HCT116 (cell line): ENCODE results near the gene ZGPAT. TPM values are rescaled to one million over a fixed set of nuclear protein-coding genes. Genes with fewer than 3 reads are reported as not detected.

Experiments used
- ATAC-seq: fragments of 200-7000 bp; cut with Tn5 transposase; 2 replicates; pipeline ENCODE4 v1.9.1; 2020; ENCODE audit warnings: mild to moderate bottlenecking, moderate library complexity
- BruUV-seq: library from RNA; stranded (reverse); fragments of 400-500 nt; replicated peaks from 2 replicates; lab custom pipeline; 2021; lab: Mats Ljungman, UMichigan
- CTCF ChIA-PET: fragments of 300-600 bp; sonication (Branson Sonifier 250); formaldehyde crosslinking; loops from one replicate; lab custom pipeline; 2021; ENCODE audit warnings: antibody characterized with exemption; lab: Charles Lee
- POLR2A ChIA-PET: fragments of 300-600, 350-600 bp; sonication (Branson Sonifier 250); formaldehyde crosslinking; loops from one replicate; lab custom pipeline; 2021; ENCODE audit warnings: antibody characterized with exemption; lab: Charles Lee
- RAD21 ChIA-PET, 2 experiments: fragments of 300-600 bp; sonication (Branson Sonifier 250); formaldehyde crosslinking; loops; one replicate each; lab custom pipeline; 2023; ENCODE audit warnings: low total read pairs in 2 of 2; ENCODE audit not compliant: uncharacterized antibody in 2 of 2, unreplicated experiment in 2 of 2, low non-redundant PET in 1 of 2; lab: Charles Lee
- DNase-seq: peaks from one replicate; pipeline ENCODE4 v3.0.0-alpha.2; 2010; ENCODE audit warnings: low read depth, low spot score
- H2AFZ ChIP-seq: fragments of 200-600 bp; shearing (Covaris generic), sonication (generic); 2 replicates; pipeline ENCODE4 v1.6.1; 2017; ENCODE audit warnings: low read depth, mixed run types, mixed read lengths, antibody characterized with exemption, low read length; ENCODE audit not compliant: poor library complexity, severe bottlenecking
- H3K27ac ChIP-seq: 2 replicates; pipeline ENCODE4 v1.5.1; 2012; ENCODE audit warnings: low read depth, low read length
- H3K27me3 ChIP-seq: fragments of 200-600 bp; sonication (generic); 2 replicates; pipeline ENCODE4 v1.6.1; 2016; ENCODE audit warnings: mixed run types, low read length, mixed read lengths; ENCODE audit not compliant: insufficient read depth
- H3K36me3 ChIP-seq, 2 experiments: fragments of 200-500 bp in 1 of 2; fragments of 200-600 bp in 1 of 2; sonication (Bioruptor generic) in 1 of 2; sonication (generic) in 1 of 2; 2 replicates each; pipeline versions ENCODE4 v1.5.1 to v1.6.1; 2014 to 2016; ENCODE audit warnings: low read length in 2 of 2, inconsistent platforms in 1 of 2, mixed read lengths in 1 of 2, mixed run types in 1 of 2; ENCODE audit not compliant: insufficient read depth in 2 of 2, control insufficient read depth in 1 of 2
- H3K4me1 ChIP-seq, 2 experiments: fragments of 200-600 bp in 1 of 2; sonication (generic) in 1 of 2; 2 replicates each; pipeline versions ENCODE4 v1.5.1 to v1.6.1; 2012 to 2017; ENCODE audit warnings: low read length in 2 of 2, inconsistent platforms in 1 of 2, mild to moderate bottlenecking in 1 of 2, mixed read lengths in 1 of 2, mixed run types in 1 of 2, moderate library complexity in 1 of 2; ENCODE audit not compliant: insufficient read depth in 2 of 2, control insufficient read depth in 1 of 2
- H3K4me2 ChIP-seq: fragments of 200-600 bp; sonication (generic); 2 replicates; pipeline ENCODE4 v1.6.1; 2017; ENCODE audit warnings: mixed run types, low read length, mixed read lengths
- H3K4me3 ChIP-seq, 2 experiments: fragments of 200-600 bp in 1 of 2; sonication (generic) in 1 of 2; replicated peaks in 1 of 2; 2 replicates each; pipeline ENCODE4 v1.5.1; 2011 to 2016; ENCODE audit warnings: low read length in 2 of 2, control low read depth in 1 of 2, low read depth in 1 of 2, mild to moderate bottlenecking in 1 of 2, mixed read lengths in 1 of 2, mixed run types in 1 of 2
- H3K79me2 ChIP-seq: fragments of 200-600 bp; sonication (generic); 2 replicates; pipeline ENCODE4 v1.6.1; 2017; ENCODE audit warnings: mild to moderate bottlenecking, mixed run types, low read length, moderate library complexity, mixed read lengths; ENCODE audit not compliant: insufficient read depth
- H3K9ac ChIP-seq: fragments of 200-600 bp; sonication (generic); 2 replicates; pipeline ENCODE4 v1.6.1; 2016; ENCODE audit warnings: low read length, mixed read lengths
- H3K9me2 ChIP-seq: fragments of 200-600 bp; sonication (generic), shearing (Covaris generic); 2 replicates; pipeline ENCODE4 v1.6.1; 2017; ENCODE audit warnings: mixed run types, mild to moderate bottlenecking, moderate library complexity; ENCODE audit not compliant: insufficient read depth
- H3K9me3 ChIP-seq, 2 experiments: fragments of 200-500 bp in 1 of 2; fragments of 200-600 bp in 1 of 2; sonication (Bioruptor generic) in 1 of 2; sonication (generic) in 1 of 2; 2 replicates each; pipeline ENCODE4 v1.6.1; 2014 to 2017; ENCODE audit warnings: low read length in 2 of 2, mixed read lengths in 2 of 2, inconsistent platforms in 1 of 2, low read depth in 1 of 2, mild to moderate bottlenecking in 1 of 2, mixed run types in 1 of 2, moderate library complexity in 1 of 2; ENCODE audit not compliant: control insufficient read depth in 1 of 2, insufficient read depth in 1 of 2
- H4K20me1 ChIP-seq: fragments of 200-600 bp; sonication (generic), shearing (Covaris generic); 2 replicates; pipeline ENCODE4 v1.6.1; 2017; ENCODE audit warnings: mixed run types, mild to moderate bottlenecking, moderate library complexity; ENCODE audit not compliant: insufficient read depth
- CBX3 ChIP-seq: IDR thresholded peaks from 2 replicates; pipeline ENCODE4 v1.6.1; 2012; ENCODE audit warnings: low read depth
- CTCF ChIP-seq, 3 experiments: fragments of 200-600 bp in 1 of 3; sonication (generic) in 1 of 3; IDR thresholded peaks in 2 of 3; conservative IDR thresholded peaks in 1 of 3; 2 replicates each; pipeline ENCODE4 v1.5.1; 2012 to 2017; ENCODE audit warnings: low read depth in 2 of 3, low read length in 2 of 3, antibody characterized with exemption in 1 of 3, borderline replicate concordance in 1 of 3, control low read depth in 1 of 3, mild to moderate bottlenecking in 1 of 3, mixed read lengths in 1 of 3, mixed run types in 1 of 3, moderate library complexity in 1 of 3; ENCODE audit not compliant: insufficient read depth in 1 of 3
- ELF1 ChIP-seq: IDR thresholded peaks from 2 replicates; pipeline ENCODE4 v1.6.1; 2012; ENCODE audit warnings: low read depth, borderline replicate concordance
- EZH2 ChIP-seq: fragments of 200-600 bp; sonication (generic); IDR thresholded peaks from 2 replicates; pipeline ENCODE4 v1.6.1; 2017; ENCODE audit warnings: antibody characterized with exemption, mixed run types
- POLR2A ChIP-seq: IDR thresholded peaks from 2 replicates; pipeline ENCODE4 v1.7.0; 2011; ENCODE audit warnings: borderline replicate concordance; ENCODE audit not compliant: insufficient read depth, insufficient read length; ENCODE audit errors: extremely low read depth
- POLR2AphosphoS5 ChIP-seq: IDR thresholded peaks from 2 replicates; pipeline ENCODE4 v1.6.1; 2011; ENCODE audit warnings: mild to moderate bottlenecking, low read depth, low read length, moderate library complexity
- SIN3A ChIP-seq: IDR thresholded peaks from 2 replicates; pipeline ENCODE4 v1.6.1; 2012; ENCODE audit warnings: low read depth
- SP1 ChIP-seq: IDR thresholded peaks from 2 replicates; pipeline ENCODE4 v1.6.1; 2012; ENCODE audit warnings: low read depth
- TCF7L2 ChIP-seq: IDR thresholded peaks from 2 replicates; pipeline ENCODE4 v1.7.0; 2011; ENCODE audit warnings: borderline replicate concordance, inconsistent platforms; ENCODE audit not compliant: insufficient read depth, insufficient read length; ENCODE audit errors: extremely low read depth
- intact Hi-C: fragments of 100-400 bp; cut with micrococcal nuclease; formaldehyde crosslinking; loops from 2 replicates; pipeline ENCODE4 v1.10.0; 2022
- total RNA-seq: library from RNA; stranded (reverse); gene quantifications from one replicate; pipeline ENCODE4 v1.2.1, GENCODE V29; 2021; ENCODE audit not compliant: unreplicated experiment
- TF ChIP-seq, protein P1 (sequence below): IDR thresholded peaks from 2 replicates; pipeline ENCODE4 v1.6.1; 2012
- TF ChIP-seq, protein P2 (sequence below): IDR thresholded peaks from 2 replicates; pipeline ENCODE4 v1.6.1; 2011; ENCODE audit warnings: mild to moderate bottlenecking, low read length, moderate library complexity; ENCODE audit not compliant: insufficient replicate concordance; ENCODE audit errors: extremely low read depth

Gene ZGPAT
- total RNA-seq, 1 experiment from 2014 or later = 30.6 TPM

- intact Hi-C loops = no loop called here
- ATAC-seq = no peak
- no peaks in the 10 kb centered on the region for H3K27me3 ChIP-seq
- no peaks in the 10 kb centered on the region for H3K9me3 ChIP-seq
- POLR2A ChIA-PET = no interaction called here
- H3K79me2 ChIP-seq = no peaks in the 10 kb centered on the region
- BruUV-seq = no TSS peak
- DNase-seq = no peak
- H3K4me3 ChIP-seq = no peak overlapping the region
- no peaks in the 10 kb centered on the region for H3K9me2 ChIP-seq
- no peaks in the 10 kb centered on the region for H3K36me3 ChIP-seq
- no peak overlapping the region for H3K4me2 ChIP-seq
- H3K4me1 ChIP-seq = no peaks in the 10 kb centered on the region
- TF ChIP-seq, protein P1, sequence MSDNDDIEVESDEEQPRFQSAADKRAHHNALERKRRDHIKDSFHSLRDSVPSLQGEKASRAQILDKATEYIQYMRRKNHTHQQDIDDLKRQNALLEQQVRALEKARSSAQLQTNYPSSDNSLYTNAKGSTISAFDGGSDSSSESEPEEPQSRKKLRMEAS = no peak
- TF ChIP-seq TCF7L2 (no peak), ELF1 (no peak), CTCF (IDR thresholded peaks at IDR 0.05 in 2 of 3, conservative IDR thresholded peaks at IDR 0.05 in 1 of 3; ENCODE audit: borderline replicate concordance in 1 of 3, insufficient read depth in 1 of 3, low read depth in 2 of 3, low read length in 2 of 3) (no peak), SP1 (no peak), EZH2 (no peak), POLR2AphosphoS5 (no peak), SIN3A (no peak), POLR2A (no peak), CBX3 (no peak)
- TF ChIP-seq, protein P2, sequence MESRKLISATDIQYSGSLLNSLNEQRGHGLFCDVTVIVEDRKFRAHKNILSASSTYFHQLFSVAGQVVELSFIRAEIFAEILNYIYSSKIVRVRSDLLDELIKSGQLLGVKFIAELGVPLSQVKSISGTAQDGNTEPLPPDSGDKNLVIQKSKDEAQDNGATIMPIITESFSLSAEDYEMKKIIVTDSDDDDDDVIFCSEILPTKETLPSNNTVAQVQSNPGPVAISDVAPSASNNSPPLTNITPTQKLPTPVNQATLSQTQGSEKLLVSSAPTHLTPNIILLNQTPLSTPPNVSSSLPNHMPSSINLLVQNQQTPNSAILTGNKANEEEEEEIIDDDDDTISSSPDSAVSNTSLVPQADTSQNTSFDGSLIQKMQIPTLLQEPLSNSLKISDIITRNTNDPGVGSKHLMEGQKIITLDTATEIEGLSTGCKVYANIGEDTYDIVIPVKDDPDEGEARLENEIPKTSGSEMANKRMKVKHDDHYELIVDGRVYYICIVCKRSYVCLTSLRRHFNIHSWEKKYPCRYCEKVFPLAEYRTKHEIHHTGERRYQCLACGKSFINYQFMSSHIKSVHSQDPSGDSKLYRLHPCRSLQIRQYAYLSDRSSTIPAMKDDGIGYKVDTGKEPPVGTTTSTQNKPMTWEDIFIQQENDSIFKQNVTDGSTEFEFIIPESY = no peak
- CTCF ChIA-PET = no interaction called here
- H4K20me1 ChIP-seq = no peaks in the 10 kb centered on the region
- H2AFZ ChIP-seq = no peak overlapping the region
- H3K9ac ChIP-seq = no peak overlapping the region
- no peak overlapping the region for H3K27ac ChIP-seq
- RAD21 ChIA-PET = no interaction called here
Measured at GRCh38 chr20:63754008-63754407, 46.2 kb downstream of the ZGPAT start.
